MM.1S (cell line): Measurements from ENCODE around the gene LOXHD1.

Source experiments
- DNase-seq: peaks from one replicate; pipeline ENCODE4 v3.0.0-alpha.2; 2015
- H2AFZ ChIP-seq: fragments of 300-600 bp; sonication (generic); 2 replicates; pipeline ENCODE4 v1.6.0; 2016; ENCODE audit warnings: antibody characterized with exemption, low read length
- H3F3A ChIP-seq: fragments of 300-600 bp; sonication (generic); 2 replicates; pipeline ENCODE4 v1.6.1; 2016; ENCODE audit warnings: mild to moderate bottlenecking, antibody characterized with exemption, low read length, moderate library complexity, mixed read lengths; ENCODE audit not compliant: insufficient read depth
- H3K27ac ChIP-seq: fragments of 300-600 bp; sonication (generic); 2 replicates; pipeline ENCODE4 v1.5.1; 2016; ENCODE audit warnings: mild to moderate bottlenecking, low read length
- H3K27me3 ChIP-seq: fragments of 300-600 bp; sonication (generic); replicated peaks from 2 replicates; pipeline ENCODE4 v1.6.0; 2016; ENCODE audit warnings: low read length; ENCODE audit not compliant: insufficient read depth
- H3K36me3 ChIP-seq: fragments of 300-600 bp; sonication (generic); replicated peaks from 2 replicates; pipeline ENCODE4 v1.6.1; 2016; ENCODE audit warnings: mild to moderate bottlenecking, low read length, mixed read lengths; ENCODE audit not compliant: insufficient read depth
- H3K4me1 ChIP-seq: fragments of 300-600 bp; sonication (generic); 2 replicates; pipeline ENCODE4 v1.6.1; 2016; ENCODE audit warnings: low read length, mixed read lengths
- H3K4me2 ChIP-seq: fragments of 300-600 bp; sonication (generic); 2 replicates; pipeline ENCODE4 v1.6.0; 2016; ENCODE audit warnings: low read depth, low read length
- H3K4me3 ChIP-seq: fragments of 300-600 bp; sonication (generic); 2 replicates; pipeline ENCODE4 v1.5.1; 2016; ENCODE audit warnings: low read length, mixed read lengths
- H3K79me2 ChIP-seq: fragments of 300-600 bp; sonication (generic); 2 replicates; pipeline ENCODE4 v1.6.1; 2016; ENCODE audit warnings: mixed run types, low read length, mixed read lengths
- H3K9ac ChIP-seq: fragments of 300-600 bp; sonication (generic); 2 replicates; pipeline ENCODE4 v1.6.1; 2016; ENCODE audit warnings: low read length, mixed read lengths
- H3K9me2 ChIP-seq: fragments of 300-600 bp; sonication (generic); replicated peaks from 2 replicates; pipeline ENCODE4 v1.6.1; 2016; ENCODE audit warnings: mild to moderate bottlenecking, low read length, mixed read lengths; ENCODE audit not compliant: insufficient read depth
- H3K9me3 ChIP-seq: fragments of 300-600 bp; sonication (generic); replicated peaks from 2 replicates; pipeline ENCODE4 v1.6.1; 2016; ENCODE audit warnings: mild to moderate bottlenecking, low read length, mixed read lengths; ENCODE audit not compliant: insufficient read depth
- H4K20me1 ChIP-seq: fragments of 300-600 bp; sonication (generic); 2 replicates; pipeline ENCODE4 v1.6.1; 2016; ENCODE audit warnings: mild to moderate bottlenecking, low read length, moderate library complexity, mixed read lengths; ENCODE audit not compliant: insufficient read depth
- EZH2 ChIP-seq: fragments of 300-600 bp; sonication (generic); optimal IDR thresholded peaks from 2 replicates; pipeline ENCODE3; 2017; ENCODE audit warnings: low read depth, mild to moderate bottlenecking, antibody characterized with exemption, low read length, mixed read lengths
- EZH2phosphoT487 ChIP-seq: fragments of 300-600 bp; sonication (generic); IDR thresholded peaks from 2 replicates; pipeline ENCODE4 v1.6.1; 2018; ENCODE audit warnings: antibody characterized with exemption, low read length
- TF ChIP-seq, protein P1 (sequence below): fragments of 300-600 bp; sonication (generic); IDR thresholded peaks from 2 replicates; pipeline ENCODE4 v1.5.1; 2016; ENCODE audit warnings: antibody characterized with exemption, low read length, mixed read lengths

LOXHD1 gene

GRCh38 chr18:46668135-46668534 lies 11.1 kb upstream of the LOXHD1 start:
- Histone ChIP-seq H3K79me2 (no peaks in the 10 kb centered on the region), H3K27me3 (no peaks in the 10 kb centered on the region), H3K9ac (no peak overlapping the region), H4K20me1 (no peaks in the 10 kb centered on the region), H3K4me2 (no peak overlapping the region), H3F3A (no peaks in the 10 kb centered on the region), H3K27ac (no peak overlapping the region), H2AFZ (no peak overlapping the region), H3K36me3 (no peaks in the 10 kb centered on the region), H3K4me1 (0 out of 2 replicates have a peak, but pooled peaks cover 4% of the 10 kb centered on the region), H3K9me3 (no peaks in the 10 kb centered on the region), H3K9me2 (no peaks in the 10 kb centered on the region), H3K4me3 (no peak overlapping the region)
- DNase-seq: no peak
- TF ChIP-seq, protein P1, sequence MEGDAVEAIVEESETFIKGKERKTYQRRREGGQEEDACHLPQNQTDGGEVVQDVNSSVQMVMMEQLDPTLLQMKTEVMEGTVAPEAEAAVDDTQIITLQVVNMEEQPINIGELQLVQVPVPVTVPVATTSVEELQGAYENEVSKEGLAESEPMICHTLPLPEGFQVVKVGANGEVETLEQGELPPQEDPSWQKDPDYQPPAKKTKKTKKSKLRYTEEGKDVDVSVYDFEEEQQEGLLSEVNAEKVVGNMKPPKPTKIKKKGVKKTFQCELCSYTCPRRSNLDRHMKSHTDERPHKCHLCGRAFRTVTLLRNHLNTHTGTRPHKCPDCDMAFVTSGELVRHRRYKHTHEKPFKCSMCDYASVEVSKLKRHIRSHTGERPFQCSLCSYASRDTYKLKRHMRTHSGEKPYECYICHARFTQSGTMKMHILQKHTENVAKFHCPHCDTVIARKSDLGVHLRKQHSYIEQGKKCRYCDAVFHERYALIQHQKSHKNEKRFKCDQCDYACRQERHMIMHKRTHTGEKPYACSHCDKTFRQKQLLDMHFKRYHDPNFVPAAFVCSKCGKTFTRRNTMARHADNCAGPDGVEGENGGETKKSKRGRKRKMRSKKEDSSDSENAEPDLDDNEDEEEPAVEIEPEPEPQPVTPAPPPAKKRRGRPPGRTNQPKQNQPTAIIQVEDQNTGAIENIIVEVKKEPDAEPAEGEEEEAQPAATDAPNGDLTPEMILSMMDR: no peak
- no peak for TF ChIP-seq EZH2phosphoT487
- TF ChIP-seq EZH2: no peak

- no peaks in the 10 kb centered on the region for H3K36me3 ChIP-seq
- TF ChIP-seq EZH2: no peak
- TF ChIP-seq, protein P1: no peak
- no peak for TF ChIP-seq EZH2phosphoT487
These were observed 6.5 kb upstream of the LOXHD1 start for GRCh38 chr18:46663539-46663938.

DNA sequence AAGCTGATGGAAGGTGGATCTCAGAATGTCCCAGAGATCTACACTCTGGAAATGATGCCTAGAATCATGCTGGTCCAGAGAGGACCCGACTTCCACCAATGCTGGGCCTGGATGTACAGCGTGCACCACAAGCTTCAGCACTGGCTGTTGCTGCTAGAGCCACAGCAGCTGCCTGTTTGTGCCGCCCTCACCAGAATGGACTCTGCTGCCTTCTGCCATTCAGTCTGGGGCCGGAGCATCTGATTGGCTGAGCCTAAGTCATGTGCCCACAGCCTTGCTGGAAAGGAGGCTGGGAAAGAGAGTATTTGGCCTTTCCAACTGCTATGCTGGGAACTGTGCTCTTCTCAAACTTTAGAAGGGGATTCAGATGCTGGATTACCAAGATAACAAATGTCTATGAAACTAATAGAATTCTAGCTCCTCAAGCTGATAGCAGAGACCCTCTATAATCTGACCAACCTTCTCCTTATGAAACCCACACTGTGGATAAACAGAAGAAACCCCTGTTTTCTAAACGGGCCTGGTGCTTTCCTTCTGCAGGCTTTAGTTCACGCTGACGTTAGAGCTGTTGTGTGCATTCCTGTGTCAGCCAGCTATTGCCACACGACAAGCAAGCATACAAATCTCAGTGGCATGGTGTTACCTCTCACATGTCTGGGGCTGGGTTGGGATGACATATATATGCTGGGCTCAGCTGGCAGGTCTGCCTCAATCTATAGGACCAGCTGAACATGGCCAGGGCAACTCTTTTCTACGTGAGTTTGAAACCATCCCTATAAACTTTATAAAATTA lies 4.1 kb upstream of the LOXHD1 start:
- no peaks in the 10 kb centered on the region for H3K9me2 ChIP-seq

More at GRCh38 chr18:46663539-46663938, 6.5 kb upstream of the LOXHD1 start:
- Histone ChIP-seq H3K4me3 (no peak overlapping the region), H3K4me2 (no peak overlapping the region), H3K9ac (no peak overlapping the region), H3K4me1 (no peaks in the 10 kb centered on the region), H3K27me3 (no peaks in the 10 kb centered on the region), H3K79me2 (no peaks in the 10 kb centered on the region), H3F3A (no peaks in the 10 kb centered on the region), H3K9me2 (no peaks in the 10 kb centered on the region), H4K20me1 (no peaks in the 10 kb centered on the region), H2AFZ (no peak overlapping the region), H3K27ac (no peak overlapping the region), H3K9me3 (no peaks in the 10 kb centered on the region)
- DNase-seq: no peak

More for the DNA sequence above, 4.1 kb upstream of the LOXHD1 start:
- H3K9me3 ChIP-seq: no peaks in the 10 kb centered on the region
- H2AFZ ChIP-seq: no peak overlapping the region
- no peak overlapping the region for H3K27ac ChIP-seq
- TF ChIP-seq EZH2 (no peak), EZH2phosphoT487 (no peak)
- TF ChIP-seq, protein P1: no peak
- H3K36me3 ChIP-seq: no peaks in the 10 kb centered on the region
- no peaks in the 10 kb centered on the region for H3K4me1 ChIP-seq
- H3K4me2 ChIP-seq: no peak overlapping the region
- no peak overlapping the region for H3K4me3 ChIP-seq
- no peaks in the 10 kb centered on the region for H4K20me1 ChIP-seq
- no peak for DNase-seq
- H3K79me2 ChIP-seq: no peaks in the 10 kb centered on the region
- no peak overlapping the region for H3K9ac ChIP-seq
- H3K27me3 ChIP-seq: no peaks in the 10 kb centered on the region
- H3F3A ChIP-seq: no peaks in the 10 kb centered on the region
